Measurements from ENCODE around the gene DIP2A. TPM values are rescaled to one million over a fixed set of nuclear protein-coding genes. Genes with fewer than 3 reads are reported as not detected.

Gene DIP2A
- total RNA-seq, 2 experiments from 2014 or later: 61.2 to 66.1 TPM

DNA sequence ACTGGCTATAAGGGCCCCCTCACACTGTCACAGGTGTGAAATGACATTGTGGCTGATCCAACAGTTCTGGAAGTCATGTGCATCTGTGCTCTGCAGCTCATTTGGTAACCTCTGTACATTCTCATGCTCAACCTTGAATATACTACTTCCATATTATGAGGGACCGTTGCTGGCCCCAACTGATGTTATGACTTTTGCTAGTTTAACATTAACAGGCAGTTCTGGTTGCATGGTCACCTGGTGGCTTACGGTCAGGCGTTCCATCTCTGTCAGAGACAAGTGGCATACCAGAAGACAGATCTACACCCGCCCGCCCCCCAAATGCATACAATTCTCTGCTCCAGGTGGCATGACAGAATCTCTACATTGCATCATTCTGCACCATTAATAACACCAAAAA is 6.0 kb upstream of the DIP2A start:
- Histone ChIP-seq H3K4me3 (ENCODE audit: low read length) (no peak overlapping the region), H3K9me3 (ENCODE audit: control insufficient read depth in 1 of 2, insufficient read depth in 1 of 2, low read length in 2 of 2) (peaks cover 13 to 17% of the 10 kb centered on the region in 2 experiments), H3K4me1 (ENCODE audit: insufficient read depth, low read length) (peaks cover 15% of the 10 kb centered on the region), H3K27ac (ENCODE audit: low read depth in 1 of 2, low read length in 2 of 2) (no peak overlapping the region), H3K27me3 (ENCODE audit: control insufficient read depth in 1 of 2, insufficient read depth in 2 of 2, low read length in 2 of 2) (no peaks in the 10 kb centered on the region), H3K36me3 (ENCODE audit: insufficient read depth, low read length) (peaks cover 12% of the 10 kb centered on the region)
- H3K9me3 Mint-ChIP-seq: no peaks in the 10 kb centered on the region
- ChIA-PET POLR2A (no interaction called here), CTCF (no interaction called here)
- H3K27ac Mint-ChIP-seq: no peak overlapping the region
- peaks cover 33% of the 10 kb centered on the region for H3K4me1 Mint-ChIP-seq (ENCODE audit: low read depth)
- H3K27me3 Mint-ChIP-seq: no peaks in the 10 kb centered on the region
- intact Hi-C loops (cut with DNase I, micrococcal nuclease): no loop called here
- TF ChIP-seq, protein P1, sequence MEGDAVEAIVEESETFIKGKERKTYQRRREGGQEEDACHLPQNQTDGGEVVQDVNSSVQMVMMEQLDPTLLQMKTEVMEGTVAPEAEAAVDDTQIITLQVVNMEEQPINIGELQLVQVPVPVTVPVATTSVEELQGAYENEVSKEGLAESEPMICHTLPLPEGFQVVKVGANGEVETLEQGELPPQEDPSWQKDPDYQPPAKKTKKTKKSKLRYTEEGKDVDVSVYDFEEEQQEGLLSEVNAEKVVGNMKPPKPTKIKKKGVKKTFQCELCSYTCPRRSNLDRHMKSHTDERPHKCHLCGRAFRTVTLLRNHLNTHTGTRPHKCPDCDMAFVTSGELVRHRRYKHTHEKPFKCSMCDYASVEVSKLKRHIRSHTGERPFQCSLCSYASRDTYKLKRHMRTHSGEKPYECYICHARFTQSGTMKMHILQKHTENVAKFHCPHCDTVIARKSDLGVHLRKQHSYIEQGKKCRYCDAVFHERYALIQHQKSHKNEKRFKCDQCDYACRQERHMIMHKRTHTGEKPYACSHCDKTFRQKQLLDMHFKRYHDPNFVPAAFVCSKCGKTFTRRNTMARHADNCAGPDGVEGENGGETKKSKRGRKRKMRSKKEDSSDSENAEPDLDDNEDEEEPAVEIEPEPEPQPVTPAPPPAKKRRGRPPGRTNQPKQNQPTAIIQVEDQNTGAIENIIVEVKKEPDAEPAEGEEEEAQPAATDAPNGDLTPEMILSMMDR (IDR thresholded peaks at IDR 0.05): no peak
- no peak overlapping the region for H3K4me3 Mint-ChIP-seq
- DNase-seq (no peak), ATAC-seq (ENCODE audit: poor library complexity) (no peak)
- peaks cover 36% of the 10 kb centered on the region for H3K36me3 Mint-ChIP-seq (ENCODE audit: low read depth)

DNA sequence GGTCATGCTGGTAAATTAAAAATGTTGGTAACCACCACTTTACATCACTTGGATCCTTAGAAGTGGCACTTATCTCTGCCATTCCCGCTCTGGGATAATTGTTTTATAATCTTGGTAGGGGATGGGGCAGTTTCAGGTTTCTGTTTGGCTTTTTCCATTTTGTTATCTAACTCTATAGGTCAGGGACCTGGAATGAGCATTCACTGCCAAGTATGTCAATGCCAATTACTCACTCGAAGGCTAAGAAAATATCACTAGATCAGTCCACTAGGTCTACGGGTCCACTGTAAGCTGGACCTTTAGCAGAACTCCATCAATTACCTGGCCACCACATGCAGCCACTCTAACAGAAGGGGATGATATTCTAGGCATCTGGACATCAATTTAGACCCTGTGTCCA is 4.5 kb upstream of the DIP2A start:
- H3K36me3 Mint-ChIP-seq (ENCODE audit: low read depth): peaks cover 25% of the 10 kb centered on the region
- no peak for ATAC-seq (ENCODE audit: poor library complexity)
- no peak overlapping the region for H3K27ac ChIP-seq (ENCODE audit: low read depth in 1 of 2, low read length in 2 of 2)

DNA sequence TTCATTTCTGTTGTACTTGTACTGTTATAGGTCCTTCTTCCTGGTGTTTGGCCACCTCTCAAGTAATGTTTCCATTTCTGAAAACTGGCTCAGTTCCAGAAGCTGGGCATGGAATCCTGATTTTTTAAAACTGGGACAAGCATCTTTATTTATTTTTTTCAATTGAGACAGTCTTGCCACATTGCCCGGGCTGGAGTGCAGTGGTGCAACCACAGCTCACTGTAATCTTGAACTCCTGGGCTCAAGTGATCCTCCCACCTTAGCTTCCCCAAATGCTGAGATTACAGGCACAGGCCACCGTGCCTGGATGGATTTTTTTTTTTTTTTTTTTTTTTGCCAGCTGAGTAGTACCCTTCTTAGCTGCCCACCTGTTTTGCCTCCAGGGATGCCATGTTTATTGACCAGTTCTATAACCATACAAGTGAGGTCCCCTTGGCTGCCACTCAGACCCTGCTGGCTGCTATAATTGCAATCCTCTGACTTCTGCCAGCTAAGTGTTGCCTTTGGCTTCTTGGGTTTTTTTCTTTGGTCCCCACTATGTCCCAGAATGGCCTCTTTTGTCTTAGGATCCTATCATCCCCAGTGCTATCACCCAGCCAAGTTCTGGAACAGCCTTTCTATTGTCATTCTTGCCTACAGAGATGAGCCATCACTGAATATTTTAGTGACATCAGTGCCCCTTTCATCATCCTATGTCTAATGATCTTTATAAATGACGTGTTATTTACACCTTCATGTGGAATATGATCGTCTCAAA is 3.9 kb upstream of the DIP2A start:
- peak overlapping the region; percentile 30 for H3K4me3 Mint-ChIP-seq
- intact Hi-C loops (cut with DNase I, micrococcal nuclease): loop anchor here in 1 of 2 experiments (5.0 kb wide), 1 partner anchor 97 kb away; no protein-coding TSS in a partner anchor
- ATAC-seq (ENCODE audit: poor library complexity) (no peak), DNase-seq (no peak)
- Histone ChIP-seq H3K27me3 (ENCODE audit: control insufficient read depth in 1 of 2, insufficient read depth in 2 of 2, low read length in 2 of 2) (no peaks in the 10 kb centered on the region), H3K36me3 (ENCODE audit: insufficient read depth, low read length) (peaks cover 12% of the 10 kb centered on the region), H3K27ac (ENCODE audit: low read depth in 1 of 2, low read length in 2 of 2) (no peak overlapping the region), H3K4me1 (ENCODE audit: insufficient read depth, low read length) (peaks cover 25% of the 10 kb centered on the region), H3K4me3 (ENCODE audit: low read length) (no peak overlapping the region), H3K9me3 (ENCODE audit: control insufficient read depth in 1 of 2, insufficient read depth in 1 of 2, low read length in 2 of 2) (no peaks in the 10 kb centered on the region)
- H3K27me3 Mint-ChIP-seq: no peaks in the 10 kb centered on the region
- POLR2A ChIA-PET: no interaction called here
- H3K36me3 Mint-ChIP-seq (ENCODE audit: low read depth): peaks cover 26% of the 10 kb centered on the region
- TF ChIP-seq, protein P1 (IDR thresholded peaks at IDR 0.05): no peak
- CTCF ChIA-PET: no interaction called here
- H3K9me3 Mint-ChIP-seq: no peaks in the 10 kb centered on the region
- H3K27ac Mint-ChIP-seq: no peak overlapping the region
- H3K4me1 Mint-ChIP-seq (ENCODE audit: low read depth): peaks cover 38% of the 10 kb centered on the region

More for the DNA sequence above, 4.5 kb upstream of the DIP2A start:
- Mint-ChIP-seq H3K27ac (no peak overlapping the region), H3K4me3 (no peak overlapping the region), H3K27me3 (no peaks in the 10 kb centered on the region), H3K4me1 (ENCODE audit: low read depth) (peaks cover 35% of the 10 kb centered on the region), H3K9me3 (no peaks in the 10 kb centered on the region)
- TF ChIP-seq, protein P1 (IDR thresholded peaks at IDR 0.05): no peak
- Histone ChIP-seq H3K4me3 (ENCODE audit: low read length) (no peak overlapping the region), H3K36me3 (ENCODE audit: insufficient read depth, low read length) (peaks cover 12% of the 10 kb centered on the region), H3K4me1 (ENCODE audit: insufficient read depth, low read length) (peaks cover 20% of the 10 kb centered on the region), H3K27me3 (ENCODE audit: control insufficient read depth in 1 of 2, insufficient read depth in 2 of 2, low read length in 2 of 2) (no peaks in the 10 kb centered on the region), H3K9me3 (ENCODE audit: control insufficient read depth in 1 of 2, insufficient read depth in 1 of 2, low read length in 2 of 2) (peaks cover 4 to 6% of the 10 kb centered on the region in 2 experiments)
- ChIA-PET CTCF (no interaction called here), POLR2A (no interaction called here)
- intact Hi-C loops (cut with DNase I, micrococcal nuclease): no loop called here
- DNase-seq: no peak
